NCI-H1417 treated with DMSO at 0.1 percent for 48 hours (cell line): ENCODE data around the gene ROCK1.
A peak's percentile ranks its signal among the peaks of the same experiment; 100 is the strongest.
"Not testable (repeated sequence)": the region's sequence is repeated elsewhere in the genome, so short reads cannot be mapped to it uniquely, and the experiment has no call there.

Experiments used
- DNase-seq: peaks from one replicate; lab custom pipeline; 2025; lab: John Stamatoyannopoulos, UW

The ROCK1 gene

DNA sequence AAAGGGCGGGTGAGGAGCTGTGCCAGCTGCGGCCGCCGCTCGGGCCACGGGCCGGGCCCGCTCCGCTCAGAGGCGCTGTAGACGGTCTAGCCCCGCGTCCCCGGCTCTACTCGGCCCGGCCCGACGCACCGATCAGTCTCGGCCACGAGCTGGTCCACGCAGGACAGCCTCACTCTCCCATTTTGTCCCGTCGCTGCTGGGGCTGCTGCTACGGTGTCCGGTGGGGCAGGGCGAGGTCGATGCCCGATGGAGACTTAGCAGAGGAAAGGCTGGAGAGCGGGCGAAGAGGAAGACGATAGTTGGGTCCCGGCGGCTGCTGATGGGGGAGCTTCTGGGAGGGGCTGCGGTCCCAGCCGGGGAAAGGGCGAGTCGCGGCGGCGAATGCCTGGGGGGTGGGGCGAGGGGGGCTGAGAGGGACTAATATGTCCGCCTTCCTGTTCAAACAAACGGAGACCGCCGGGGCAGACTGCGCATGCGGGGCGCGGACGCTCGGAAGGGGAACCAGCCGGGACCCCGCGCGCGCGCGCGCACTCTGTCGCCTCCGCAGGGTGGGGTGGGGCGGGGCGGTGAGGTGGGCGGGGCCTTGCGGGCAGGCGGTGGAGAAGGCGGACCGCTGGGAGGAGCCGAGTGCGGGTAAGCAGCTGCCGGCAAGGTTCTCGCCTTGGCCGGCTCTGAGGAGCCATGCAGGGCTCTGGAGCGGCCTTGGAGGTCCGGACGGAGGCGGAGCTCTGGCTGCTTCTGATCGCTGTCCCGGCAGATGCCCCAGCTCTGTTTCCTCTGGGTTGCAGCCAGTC lies at the start of gene ROCK1:
Gene ROCK1, minus strand, starts transcription at position 468 of the 794 bp plus-strand sequence. CDS start 903 bp downstream, outside the sequence.
- peak; percentile 89 for DNase-seq

DNA sequence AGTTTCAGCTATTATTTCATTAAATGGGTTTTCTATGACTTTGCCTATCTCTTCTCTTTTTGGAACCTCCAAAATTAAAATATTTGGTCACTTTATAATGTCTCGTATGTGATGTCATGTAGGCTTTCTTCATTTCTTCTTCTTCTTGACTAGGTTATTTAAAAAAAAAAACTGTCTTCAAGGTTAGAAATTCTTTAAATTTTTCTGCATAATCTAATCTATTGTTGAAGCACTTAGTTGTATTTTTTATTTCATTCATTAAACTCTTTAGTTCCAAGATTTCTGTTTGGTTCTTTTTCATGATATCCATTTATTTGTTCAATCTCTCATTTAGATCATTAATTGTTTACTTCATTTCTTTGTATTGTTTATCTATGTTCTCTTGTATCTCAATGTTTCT lies 43.8 kb upstream of the ROCK1 start:
- no peak for DNase-seq

DNA sequence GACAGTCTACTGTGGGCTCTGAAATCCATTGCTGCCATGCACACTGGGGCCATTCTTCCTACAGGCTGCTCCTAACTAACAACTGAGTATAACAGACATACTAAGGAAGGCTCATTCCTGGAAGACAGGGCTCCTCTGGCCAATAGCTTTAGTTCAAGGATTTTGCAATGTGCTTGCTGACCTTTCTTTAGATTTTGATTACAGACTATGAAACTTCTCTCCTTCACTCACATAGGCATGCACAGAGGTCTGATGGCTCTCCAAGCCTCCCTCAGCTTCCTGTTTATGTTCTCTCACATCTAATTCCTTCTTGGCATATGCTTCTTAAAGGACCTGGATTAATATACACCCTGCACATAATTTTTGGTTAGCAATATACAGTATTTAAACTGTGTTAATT lies 34.4 kb upstream of the ROCK1 start:
- DNase-seq: no peak

GRCh38 chr18:21145371-21145770 lies 33.8 kb upstream of the ROCK1 start:
- DNase-seq: no peak

GRCh38 chr18:21141668-21142422 lies 30.2 kb upstream of the ROCK1 start:
- no peak for DNase-seq

- DNase-seq: not testable (repeated sequence)
Measured at GRCh38 chr18:21137719-21138488, 26.3 kb upstream of the ROCK1 start.

GRCh38 chr18:21134895-21135294 lies 23.3 kb upstream of the ROCK1 start:
- no peak for DNase-seq

GRCh38 chr18:21132398-21132918 lies 20.8 kb upstream of the ROCK1 start:
- DNase-seq: no peak

DNA sequence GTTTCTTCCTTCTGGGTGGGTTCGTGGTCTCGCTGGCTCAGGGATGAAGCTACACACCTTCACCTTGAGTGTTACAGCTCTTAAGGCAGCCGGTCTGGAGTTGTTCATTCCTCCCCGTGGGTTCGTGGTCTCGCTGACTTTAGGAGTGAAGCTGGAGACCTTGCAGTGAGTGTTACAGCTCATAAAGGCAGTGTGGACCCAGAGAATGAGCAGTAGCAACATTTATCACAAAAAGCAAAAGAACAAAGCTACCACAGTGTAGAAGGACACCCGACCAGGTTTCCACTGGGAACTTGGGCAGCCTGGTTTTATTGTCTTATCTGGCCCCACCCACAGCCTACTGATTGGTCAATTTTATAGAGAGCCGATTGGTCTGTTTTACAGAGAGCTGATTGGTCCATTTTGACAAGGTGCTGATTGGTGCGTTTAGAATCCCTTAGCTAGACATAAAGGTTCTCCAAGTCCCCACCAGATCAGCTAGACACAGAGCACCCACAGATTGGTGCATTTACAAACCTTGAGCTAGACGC lies 20.1 kb upstream of the ROCK1 start:
- DNase-seq: no peak

- no peak for DNase-seq
Measured at GRCh38 chr18:21129566-21130216, 18.1 kb upstream of the ROCK1 start.

DNA sequence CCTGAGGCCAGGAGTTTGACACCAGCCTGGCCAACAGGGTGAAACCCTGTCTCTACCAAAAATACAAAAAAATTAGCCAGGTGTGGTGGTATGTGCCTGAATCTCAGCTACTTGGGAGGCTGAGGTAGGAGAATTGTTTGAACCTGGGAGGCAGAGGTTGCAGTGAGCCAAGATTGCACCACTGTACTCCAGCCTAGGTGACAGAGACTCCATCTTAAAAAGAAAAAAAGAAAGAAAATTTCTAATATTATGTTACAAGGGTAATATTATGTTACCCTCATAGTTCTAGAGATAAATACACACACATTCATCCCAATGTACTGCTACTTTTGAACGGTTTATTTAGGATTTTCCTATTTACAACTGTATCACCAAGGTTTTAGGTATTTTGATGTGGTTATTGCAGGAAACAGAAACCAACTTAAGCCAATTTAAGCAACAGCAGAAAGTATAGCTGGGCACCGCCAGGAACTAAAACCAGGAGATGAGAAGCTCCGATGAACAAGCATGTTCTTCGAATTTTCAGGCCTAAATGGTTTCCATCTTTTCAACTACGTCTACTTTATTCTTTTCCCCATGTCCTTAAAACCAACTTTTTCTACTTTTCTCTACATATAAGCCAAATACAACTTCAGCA lies 11.8 kb upstream of the ROCK1 start:
- DNase-seq: no peak

DNA sequence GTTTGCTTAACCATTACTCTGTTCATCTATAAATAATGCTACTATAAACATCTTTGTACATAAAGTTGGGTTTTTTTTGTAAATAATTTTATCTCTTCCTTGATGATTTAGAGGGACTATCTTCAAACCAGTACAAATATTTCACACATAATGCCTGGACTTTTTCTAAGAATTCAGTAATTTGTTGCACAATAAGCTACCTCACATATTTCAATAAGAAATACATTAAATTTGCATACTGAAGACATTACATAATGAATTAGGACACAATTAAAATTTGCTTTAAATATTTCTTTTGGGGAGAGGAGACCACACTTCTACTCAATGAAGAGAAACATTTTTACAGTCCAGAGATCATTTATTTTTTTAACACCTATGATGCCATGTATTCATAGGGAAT lies 7.2 kb upstream of the ROCK1 start:
- DNase-seq: no peak

GRCh38 chr18:21117409-21118131 lies 6.0 kb upstream of the ROCK1 start:
- DNase-seq: no peak

- no peak for DNase-seq
Measured at GRCh38 chr18:21115519-21116411, 4.2 kb upstream of the ROCK1 start.

- no peak for DNase-seq
Measured at GRCh38 chr18:21112543-21113105, 1.0 kb upstream of the ROCK1 start.

DNA sequence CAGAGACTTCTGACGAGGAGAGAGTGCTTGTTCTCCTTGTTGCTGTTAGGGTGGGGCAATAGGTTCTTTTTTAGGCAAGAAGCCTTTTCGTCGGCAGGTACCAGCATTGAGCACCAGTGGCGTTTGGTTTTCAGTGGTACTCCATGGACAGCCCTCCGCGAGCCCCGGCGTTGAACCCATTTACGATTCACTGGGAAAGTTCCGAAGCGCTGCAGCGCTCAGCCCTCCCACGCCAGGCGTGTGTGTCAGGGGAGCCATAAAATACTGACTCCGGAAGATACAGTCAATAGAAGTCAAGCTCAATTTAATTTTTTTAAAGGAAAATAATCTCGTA lies 494 bp upstream of the ROCK1 start:
- peak; percentile 88 for DNase-seq

DNA sequence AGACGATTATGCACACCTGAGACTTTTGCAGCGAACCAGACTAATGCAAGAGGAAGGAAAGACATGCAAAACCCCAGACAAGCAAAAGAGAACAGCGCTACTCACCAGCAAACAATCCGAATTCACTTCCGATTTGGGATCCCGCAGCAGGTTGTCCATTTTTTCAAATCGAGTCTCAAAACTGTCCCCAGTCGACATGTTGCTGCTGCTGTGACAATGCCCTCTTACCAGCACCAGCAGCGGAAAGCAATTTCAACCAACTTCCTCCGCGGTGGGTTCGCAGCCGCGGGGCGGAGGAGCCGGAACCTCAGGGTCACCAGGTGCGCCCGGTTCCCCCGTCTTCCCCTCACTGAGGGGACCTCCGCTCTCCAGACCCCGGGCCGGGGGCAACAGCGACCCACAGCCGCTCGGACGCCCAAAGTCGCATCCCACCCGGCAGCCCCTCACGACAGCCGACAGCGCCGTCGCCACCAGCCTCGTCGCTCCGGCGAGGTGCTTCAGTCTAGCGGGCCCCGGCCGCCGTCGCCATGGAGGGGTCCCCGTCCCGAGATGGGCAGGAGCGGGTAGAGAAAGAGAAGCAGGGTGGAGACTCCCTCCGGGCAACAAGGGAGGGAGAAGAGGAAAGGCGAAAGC lies 784 bp downstream of the ROCK1 start:
- DNase-seq: no peak

DNA sequence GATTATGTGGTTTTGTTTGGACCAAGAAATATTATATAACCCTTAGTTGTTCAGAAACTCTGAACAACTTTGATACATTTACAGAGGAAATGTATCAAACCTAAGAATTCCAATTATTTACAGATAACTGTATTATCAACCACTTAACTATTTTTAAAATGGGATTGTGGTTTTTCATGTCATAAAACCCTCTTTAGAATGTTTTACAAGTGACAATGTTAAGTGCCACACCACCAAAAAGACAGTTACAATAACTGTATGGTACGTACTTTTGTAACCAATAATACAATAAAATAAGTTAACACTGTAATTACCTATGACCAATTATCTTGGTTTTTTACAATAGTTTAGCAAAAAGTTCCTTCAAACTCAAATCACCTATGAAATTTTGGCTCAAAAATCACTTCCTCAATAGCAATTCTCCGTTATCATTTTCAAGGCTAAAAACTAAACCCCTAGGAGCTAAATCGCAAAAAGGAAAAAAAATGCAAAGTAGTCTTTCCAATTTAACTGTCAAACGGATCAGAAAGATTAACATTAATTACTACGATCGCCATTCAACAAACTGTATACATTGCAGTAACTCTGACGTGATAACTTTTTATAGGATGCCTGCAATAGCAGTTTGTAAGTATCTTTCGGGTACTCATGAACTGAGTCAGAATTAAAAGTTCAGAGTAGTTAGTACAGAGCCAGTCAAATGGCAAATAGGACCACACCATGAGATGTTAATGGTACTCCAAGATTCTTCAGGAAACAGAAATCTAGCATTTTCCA lies 1.5 kb downstream of the ROCK1 start:
- DNase-seq: no peak
